ENCODE results near the gene PAGR1.

DNA sequence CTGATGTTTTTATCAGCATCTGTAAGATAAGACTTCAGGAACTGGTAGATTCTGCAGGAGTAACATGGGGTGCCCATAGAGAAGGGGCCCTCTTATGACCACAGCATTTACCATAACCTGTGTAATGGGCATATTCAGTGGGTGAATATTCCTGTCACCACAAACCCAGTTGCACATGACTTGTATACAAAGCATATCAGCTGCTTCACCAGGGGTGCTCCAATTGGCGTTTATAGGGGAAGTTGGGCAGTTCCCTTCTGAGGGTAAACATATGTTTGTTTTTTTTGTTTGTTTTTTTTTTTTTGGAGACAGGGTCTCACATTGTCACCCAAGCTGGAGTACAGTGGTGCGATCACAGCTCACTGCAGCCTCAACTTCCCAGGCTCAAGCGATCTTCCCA lies 49.4 kb upstream of the PAGR1 start:
- no peak for TF ChIP-seq CTCF (IDR thresholded peaks at IDR 0.05; ENCODE audit: low read depth, low read length, missing input control)
- TF ChIP-seq GABPA (IDR thresholded peaks at IDR 0.05 in 1 of 2, conservative IDR thresholded peaks at IDR 0.05 in 1 of 2), result no peak

All from liver (tissue), 3 donors.